Measurements from ENCODE around the gene C5orf15.
A peak's percentile ranks its signal among the peaks of the same experiment; 100 is the strongest.
"Not testable (repeated sequence)": the region's sequence is repeated elsewhere in the genome, so short reads cannot be mapped to it uniquely, and the experiment has no call there.

The C5orf15 gene

GRCh38 chr5:133962131-133962530 lies 6.3 kb downstream of the C5orf15 start:
- DNase-seq: no peak

GRCh38 chr5:133959643-133960042 lies 8.8 kb downstream of the C5orf15 start:
- no peak for DNase-seq

- DNase-seq: no peak
These were observed 10.8 kb downstream of the C5orf15 start for GRCh38 chr5:133957591-133957990.

GRCh38 chr5:133957080-133957479 lies 11.3 kb downstream of the C5orf15 start:
- DNase-seq: no peak

DNA sequence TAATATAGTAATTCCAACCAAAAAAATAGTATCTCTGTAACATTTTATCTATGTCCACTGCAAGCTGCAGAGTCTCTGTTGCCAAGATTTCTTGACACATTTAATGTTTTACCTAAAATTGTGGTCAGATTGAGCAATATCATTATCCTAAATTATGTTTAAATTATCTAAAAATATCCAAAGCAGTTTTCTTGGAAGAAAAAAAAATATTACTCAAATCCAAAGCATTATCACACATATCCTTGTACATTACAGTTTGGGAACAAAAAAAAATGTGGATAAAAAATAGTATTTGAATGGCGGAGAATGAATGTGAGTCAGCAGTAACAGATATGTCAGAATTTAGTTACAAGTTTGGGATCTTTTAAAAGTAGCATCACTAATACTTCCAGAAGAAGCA lies 12.2 kb downstream of the C5orf15 start:
- DNase-seq: not testable (repeated sequence)

GRCh38 chr5:133953568-133954145 lies 14.8 kb downstream of the C5orf15 start:
- no peak for DNase-seq

- no peak for DNase-seq
These were observed 15.5 kb downstream of the C5orf15 start for GRCh38 chr5:133952729-133953567.

GRCh38 chr5:133950821-133951612 lies 17.4 kb downstream of the C5orf15 start:
- no peak for DNase-seq

GRCh38 chr5:133948721-133949120 lies 19.7 kb downstream of the C5orf15 start:
- DNase-seq: no peak

DNA sequence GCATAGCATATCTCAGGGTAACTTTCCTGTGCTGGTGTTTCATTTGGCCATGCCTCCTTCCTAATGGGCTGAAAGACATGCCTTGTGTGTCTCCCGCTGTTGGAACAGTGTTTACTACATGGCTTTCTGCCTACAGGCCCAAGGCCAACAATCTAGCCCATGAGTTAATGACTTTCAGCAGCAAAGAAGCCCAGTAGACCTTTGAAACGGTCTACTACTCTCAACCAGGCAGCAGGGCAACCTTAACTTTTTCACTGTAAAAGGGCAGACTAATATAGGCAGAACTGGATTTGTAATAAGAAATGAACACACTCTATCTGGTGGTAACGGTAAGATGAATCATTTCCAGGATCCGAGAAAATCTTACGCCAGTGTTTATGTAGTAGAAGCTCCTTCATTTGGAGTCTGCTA lies 21.0 kb downstream of the C5orf15 start:
- DNase-seq: no peak

DNA sequence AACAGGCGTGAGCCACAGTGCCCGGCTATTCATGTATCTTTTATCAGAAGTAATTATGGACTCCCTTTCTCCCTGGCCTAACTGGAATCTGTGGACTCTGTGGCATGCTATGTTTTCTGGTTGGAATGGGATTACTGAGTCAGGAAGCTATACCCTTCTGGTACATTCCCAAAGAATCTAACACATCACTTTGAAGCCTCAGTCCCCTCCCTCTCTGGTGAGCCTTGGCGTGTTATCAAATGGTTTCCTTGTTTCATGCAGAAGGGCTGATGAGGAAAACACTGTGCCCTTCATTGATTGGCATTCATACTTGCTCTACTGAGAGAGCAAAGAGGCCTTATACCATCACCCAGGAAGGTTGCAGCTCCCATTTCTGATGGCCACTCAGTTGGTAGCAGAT lies 22.9 kb downstream of the C5orf15 start:
- DNase-seq: no peak

- DNase-seq: peak; percentile 24
These were observed 23.9 kb downstream of the C5orf15 start for GRCh38 chr5:133944263-133945185.

DNA sequence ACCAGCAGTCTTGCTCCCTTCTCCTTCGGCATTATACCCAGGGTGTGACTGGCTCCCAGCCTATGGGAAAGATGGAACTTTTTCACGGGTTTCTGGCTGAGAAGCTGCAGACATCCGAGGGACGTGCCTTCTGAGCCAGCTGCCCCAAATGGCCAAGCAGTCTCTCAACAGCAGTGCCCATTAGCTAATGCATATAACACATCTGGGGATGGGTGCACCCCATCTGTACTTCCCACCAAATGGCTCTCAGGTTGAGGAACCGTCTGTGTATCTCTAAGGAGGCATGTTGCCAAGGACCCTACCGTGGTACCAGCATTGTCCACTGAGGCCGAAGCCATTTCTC lies 25.0 kb downstream of the C5orf15 start:
- DNase-seq: no peak

DNA sequence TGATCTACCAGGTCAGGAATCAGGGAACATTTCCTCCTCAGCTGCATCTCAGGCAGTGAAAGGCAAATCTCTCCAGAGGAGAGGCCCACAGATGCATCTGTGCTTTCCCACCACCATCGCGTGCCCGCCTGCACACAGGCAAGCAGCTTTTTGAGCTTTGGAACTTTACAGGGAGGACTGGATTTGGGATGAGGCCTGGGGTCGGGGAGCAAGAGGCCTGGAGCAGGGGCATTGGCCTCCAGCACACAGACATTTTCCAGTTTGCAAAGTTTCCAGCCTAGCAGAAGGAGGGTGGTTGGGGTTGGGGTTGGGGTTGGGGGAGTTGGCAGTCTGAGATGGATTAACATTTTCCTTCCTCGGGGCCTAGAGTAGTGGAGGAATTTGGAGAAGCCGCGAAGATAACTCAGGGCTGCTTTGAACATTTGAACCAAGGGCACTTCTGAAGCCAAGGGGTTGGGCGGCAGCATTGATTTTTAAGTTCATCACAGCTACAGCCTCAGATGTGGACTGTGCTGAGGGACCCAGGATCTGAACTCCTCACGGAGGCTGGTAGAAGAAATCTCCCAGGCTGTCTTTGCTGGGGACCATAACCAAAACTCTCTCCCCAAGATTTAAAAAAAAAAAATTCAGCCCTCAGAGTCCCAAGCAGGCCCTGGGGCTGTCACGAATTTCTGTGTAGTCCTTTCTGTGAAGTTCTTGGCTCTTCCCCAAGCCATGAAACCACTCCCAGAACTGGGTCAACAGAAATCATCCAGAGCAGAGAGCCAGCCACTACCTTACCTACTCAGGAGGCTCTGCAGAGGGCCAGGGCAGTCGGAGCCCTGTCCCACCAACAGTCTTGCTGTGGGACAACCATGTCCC lies 25.6 kb downstream of the C5orf15 start:
- DNase-seq: no peak

DNA sequence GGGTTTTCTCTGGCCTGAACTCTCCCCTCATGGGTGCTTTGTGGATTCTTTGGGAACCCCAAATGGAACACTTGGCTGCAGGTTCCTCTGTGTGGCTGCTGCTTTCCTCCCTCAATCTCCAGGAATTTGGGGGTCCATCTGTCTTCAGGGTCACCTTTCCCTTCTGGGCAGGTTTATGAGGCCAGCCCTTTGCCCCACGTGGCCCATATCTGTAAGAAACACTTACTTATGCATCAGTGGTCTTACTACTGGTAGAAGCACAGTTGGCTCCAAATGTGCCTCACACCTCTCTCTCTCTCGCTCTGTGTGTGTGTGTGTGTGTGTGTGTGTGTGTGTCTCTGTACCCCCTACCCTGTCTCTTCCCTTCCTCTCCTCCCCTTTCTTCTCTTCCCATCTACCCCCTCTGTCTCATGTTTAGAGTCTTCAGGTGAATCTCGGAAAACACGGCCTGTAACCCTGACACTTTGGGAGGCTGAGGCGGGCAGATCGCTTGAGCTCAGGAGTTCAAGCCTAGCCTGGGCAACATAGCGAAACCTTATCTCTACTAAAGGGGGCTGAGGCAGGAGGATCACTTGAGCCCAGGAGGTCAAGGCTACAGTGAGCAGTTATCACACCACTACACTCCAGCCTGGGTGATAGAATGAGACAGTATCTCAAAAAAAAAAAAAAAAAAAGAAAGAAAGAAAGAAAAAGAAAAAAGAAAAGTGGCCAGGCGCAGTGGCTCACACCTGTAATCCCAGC lies 26.8 kb downstream of the C5orf15 start:
- DNase-seq: no peak

DNA sequence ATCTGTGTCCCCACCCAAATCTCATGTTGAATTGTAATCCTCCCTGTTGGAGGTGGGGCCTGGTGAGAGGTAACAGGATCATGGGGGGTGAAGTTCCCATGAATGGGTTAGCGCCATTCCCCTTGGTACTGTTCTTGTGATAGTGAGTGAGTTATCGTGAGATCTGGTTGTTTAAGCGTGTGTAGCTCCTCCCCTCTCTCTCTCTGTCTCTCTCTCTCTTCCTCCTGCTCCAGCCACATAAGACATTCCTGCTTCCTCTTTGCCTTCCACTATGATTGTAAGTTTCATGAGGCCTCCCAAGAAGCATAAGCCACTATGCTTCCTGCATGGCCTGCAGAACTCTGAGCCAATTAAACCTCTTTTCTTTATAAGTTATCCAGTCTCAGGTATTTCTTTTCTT lies 28.8 kb downstream of the C5orf15 start:
- no peak for DNase-seq

DNA sequence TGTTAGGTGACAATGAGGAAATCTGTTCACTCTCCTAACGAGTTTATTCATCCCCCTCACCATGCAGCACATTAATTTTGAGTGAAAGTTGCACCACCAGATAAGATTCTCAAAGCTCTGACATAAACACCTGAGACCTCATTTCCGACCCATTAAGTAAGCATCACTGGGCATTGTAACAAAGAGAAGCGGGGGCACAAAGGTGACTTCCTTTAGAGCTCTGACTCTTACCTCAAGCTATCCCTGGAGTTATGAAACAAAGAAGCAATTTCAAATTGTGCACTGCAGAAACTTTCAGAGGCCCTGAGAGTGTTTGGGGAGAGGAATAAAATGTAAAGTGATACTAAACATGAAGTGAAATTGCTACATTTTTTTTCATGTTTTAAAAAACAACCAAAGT lies 29.5 kb downstream of the C5orf15 start:
- DNase-seq: no peak

- no peak for DNase-seq
These were observed 30.2 kb downstream of the C5orf15 start for GRCh38 chr5:133938039-133938821.

- DNase-seq: not testable (repeated sequence)
These were observed 30.8 kb downstream of the C5orf15 start for GRCh38 chr5:133937628-133938027.

DNA sequence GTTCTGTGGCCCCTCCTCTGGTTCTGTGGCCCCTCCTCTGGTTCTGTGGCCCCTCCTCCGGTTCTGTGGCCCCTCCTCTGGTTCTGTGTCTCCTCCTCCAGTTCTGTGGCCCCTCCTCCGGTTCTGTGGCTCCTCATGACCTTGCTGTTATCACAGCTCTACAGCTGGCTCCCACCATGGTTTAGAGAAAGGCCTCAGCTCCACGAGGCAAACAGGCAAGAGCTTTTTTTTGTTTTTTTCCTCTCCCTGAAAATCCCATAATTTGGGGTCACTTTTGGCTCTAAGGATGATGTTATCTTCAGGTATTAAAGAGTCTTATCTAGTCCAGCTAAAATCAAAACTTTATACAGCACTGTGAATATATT lies 31.8 kb downstream of the C5orf15 start:
- DNase-seq: no peak
